KOPT-K1 (cell line): ENCODE results near the gene CEP20.
"Not testable (repeated sequence)": the region's sequence is repeated elsewhere in the genome, so short reads cannot be mapped to it uniquely, and the experiment has no call there.

Experiments
- H3K27ac ChIP-seq: fragments of 200-600 bp; sonication (generic); 2 replicates; pipeline ENCODE4 v1.5.1; 2016; ENCODE audit warnings: antibody characterized with exemption, mild to moderate bottlenecking, low read depth, low read length; ENCODE audit not compliant: poor library complexity, severe bottlenecking
- H3K36me3 ChIP-seq: fragments of 200-600 bp; sonication (generic); 2 replicates; pipeline ENCODE4 v1.5.1; 2017; ENCODE audit warnings: antibody characterized with exemption, mild to moderate bottlenecking, low read length, moderate library complexity; ENCODE audit not compliant: insufficient read depth
- H3K9me3 ChIP-seq: fragments of 200-600 bp; sonication (generic); 2 replicates; pipeline ENCODE4 v1.5.1; 2017; ENCODE audit warnings: antibody characterized with exemption, low read length, mild to moderate bottlenecking; ENCODE audit not compliant: insufficient read depth, poor library complexity, severe bottlenecking

The CEP20 gene

GRCh38 chr16:15856901-15857698 lies 31.3 kb downstream of the CEP20 start, which contains the start of gene MYH11:
Gene MYH11, minus strand, starts transcription at chr16:15857028. Its CDS starts 18,776 bp downstream, at chr16:15838252.
- Histone ChIP-seq H3K36me3 (no peaks in the 10 kb centered on the region), H3K9me3 (no peaks in the 10 kb centered on the region), H3K27ac (no peak within 1 kb of the TSS)

GRCh38 chr16:15856182-15856581 lies 32.2 kb downstream of the CEP20 start:
- no peak overlapping the region for H3K27ac ChIP-seq

GRCh38 chr16:15855704-15856003 lies 32.7 kb downstream of the CEP20 start:
- no peaks in the 10 kb centered on the region for H3K36me3 ChIP-seq
- H3K27ac ChIP-seq: no peak overlapping the region
- H3K9me3 ChIP-seq: no peaks in the 10 kb centered on the region

More at GRCh38 chr16:15856182-15856581, 32.2 kb downstream of the CEP20 start:
- Histone ChIP-seq H3K9me3 (no peaks in the 10 kb centered on the region), H3K36me3 (no peaks in the 10 kb centered on the region)

- H3K36me3 ChIP-seq: no peaks in the 10 kb centered on the region
- no peaks in the 10 kb centered on the region for H3K9me3 ChIP-seq
- no peak overlapping the region for H3K27ac ChIP-seq
Observed at GRCh38 chr16:15854906-15855703, 33.3 kb downstream of the CEP20 start.

GRCh38 chr16:15854061-15854460 lies 34.3 kb downstream of the CEP20 start:
- no peak overlapping the region for H3K27ac ChIP-seq
- no peaks in the 10 kb centered on the region for H3K9me3 ChIP-seq
- H3K36me3 ChIP-seq: no peaks in the 10 kb centered on the region

GRCh38 chr16:15853021-15853420 lies 35.4 kb downstream of the CEP20 start:
- no peaks in the 10 kb centered on the region for H3K9me3 ChIP-seq
- H3K36me3 ChIP-seq: no peaks in the 10 kb centered on the region
- no peak overlapping the region for H3K27ac ChIP-seq

GRCh38 chr16:15850555-15850954 lies 37.8 kb downstream of the CEP20 start:
- not testable (repeated sequence) for H3K36me3 ChIP-seq, H3K9me3 ChIP-seq, H3K27ac ChIP-seq

- H3K9me3 ChIP-seq: no peaks in the 10 kb centered on the region
- H3K27ac ChIP-seq: no peak overlapping the region
- H3K36me3 ChIP-seq: no peaks in the 10 kb centered on the region
Observed at GRCh38 chr16:15849209-15849981, 39.0 kb downstream of the CEP20 start.

GRCh38 chr16:15847611-15848175 lies 40.7 kb downstream of the CEP20 start:
- Histone ChIP-seq H3K27ac (no peak overlapping the region), H3K36me3 (no peaks in the 10 kb centered on the region), H3K9me3 (no peaks in the 10 kb centered on the region)

- Histone ChIP-seq H3K9me3 (no peaks in the 10 kb centered on the region), H3K27ac (no peak overlapping the region), H3K36me3 (no peaks in the 10 kb centered on the region)
Observed at GRCh38 chr16:15846510-15846909, 41.9 kb downstream of the CEP20 start.

- no peak overlapping the region for H3K27ac ChIP-seq
- no peaks in the 10 kb centered on the region for H3K36me3 ChIP-seq
- no peaks in the 10 kb centered on the region for H3K9me3 ChIP-seq
Observed at GRCh38 chr16:15843635-15844279, 44.6 kb downstream of the CEP20 start.

- not testable (repeated sequence) for H3K9me3 ChIP-seq, H3K27ac ChIP-seq, H3K36me3 ChIP-seq
Observed at GRCh38 chr16:15839204-15839603, 49.2 kb downstream of the CEP20 start.

GRCh38 chr16:15837761-15838160 lies 50.6 kb downstream of the CEP20 start:
- Histone ChIP-seq H3K36me3 (no peaks in the 10 kb centered on the region), H3K9me3 (no peaks in the 10 kb centered on the region), H3K27ac (no peak overlapping the region)

- H3K9me3 ChIP-seq: no peaks in the 10 kb centered on the region
- H3K27ac ChIP-seq: no peak overlapping the region
- H3K36me3 ChIP-seq: no peaks in the 10 kb centered on the region
Observed at GRCh38 chr16:15836965-15837611, 51.3 kb downstream of the CEP20 start.
